Measurements from ENCODE around the gene PLCL2.
"Not testable (repeated sequence)": the region's sequence is repeated elsewhere in the genome, so short reads cannot be mapped to it uniquely, and the experiment has no call there.

GRCh38 chr3:16957852-16958251 lies 73.1 kb downstream of the PLCL2 start:
- not testable (repeated sequence) for TF ChIP-seq EZH2, CTCF (IDR thresholded peaks at IDR 0.05)
